Heart right ventricle (tissue), 16 donors: ENCODE results near the gene SCN4B. TPM values are rescaled to one million over a fixed set of nuclear protein-coding genes. Genes with fewer than 3 reads are reported as not detected.
A peak's percentile ranks its signal among the peaks of the same experiment; 100 is the strongest.

ENCODE experiments used
- ATAC-seq, 8 donors: fragments of 200-7000 bp; cut with Tn5 transposase; one replicate each; pipeline ENCODE4 v1.9.1; 2020; ENCODE audit warnings: mild to moderate bottlenecking in 8 of 8, moderate library complexity in 8 of 8, moderate number of reproducible peaks in 1 of 8
- DNase-seq, 2 donors: peaks; one replicate each; pipeline ENCODE4 v3.0.0-alpha.2; 2020
- H3K27ac ChIP-seq, 10 donors: fragments of 200-600 bp; sonication (generic) in 2 of 10; one replicate each; pipeline versions ENCODE4 v1.5.0 to v1.8.0; 2020 to 2022; ENCODE audit warnings: mild to moderate bottlenecking in 3 of 10
- H3K27me3 ChIP-seq, 7 donors: fragments of 200-600 bp; one replicate each; pipeline ENCODE4 v1.8.0; 2021 to 2022; ENCODE audit warnings: mild to moderate bottlenecking in 2 of 7
- H3K36me3 ChIP-seq, 9 donors: fragments of 200-600 bp; sonication (generic) in 1 of 9; one replicate each; pipeline versions ENCODE4 v1.5.0 to v1.8.0; 2020 to 2022; ENCODE audit warnings: mild to moderate bottlenecking in 2 of 9
- H3K4me1 ChIP-seq, 9 donors: fragments of 200-600 bp; sonication (generic) in 1 of 9; one replicate each; pipeline versions ENCODE4 v1.5.0 to v1.8.0; 2020 to 2022; ENCODE audit warnings: mild to moderate bottlenecking in 4 of 9
- H3K4me3 ChIP-seq, 10 donors: fragments of 200-600 bp; sonication (generic) in 2 of 10; one replicate each; pipeline versions ENCODE4 v1.5.0 to v1.8.0; 2020 to 2022; ENCODE audit warnings: mild to moderate bottlenecking in 7 of 10, moderate library complexity in 2 of 10
- H3K9me3 ChIP-seq, 11 donors: fragments of 200-600 bp in 10 of 11; sonication (generic) in 2 of 11; one replicate each; pipeline versions ENCODE4 v1.5.0 to v1.8.0; 2013 to 2022; ENCODE audit warnings: mild to moderate bottlenecking in 2 of 11, control low read depth in 1 of 11, moderate library complexity in 1 of 11
- CTCF ChIP-seq, 9 donors: fragments of 200-600 bp; sonication (generic) in 2 of 9; IDR thresholded peaks; one replicate each; pipeline versions ENCODE4 v1.5.0 to v1.8.0; 2021 to 2022; ENCODE audit warnings: antibody characterized with exemption in 9 of 9, mild to moderate bottlenecking in 5 of 9, moderate library complexity in 1 of 9
- WGBS, 2 donors: extraction: QIAGEN DNeasy Blood & Tissue Kit; methylation state at CpG; one replicate each; pipeline ENCODE4 v1.1.7; 2013; ENCODE audit warnings: inconsistent platforms in 1 of 2; 5-methylcytosine and 5-hydroxymethylcytosine counted together
- intact Hi-C, 10 donors: fragments of 100-400 bp; cut with DNase I; formaldehyde crosslinking; loops; one replicate each; pipeline versions ENCODE4 v1.11.1 to v1.14.2; 2022
- polyA plus RNA-seq, 2 donors: library from polyadenylated mRNA; stranded (reverse); fragments of 200-250 nt; gene quantifications; one replicate each; pipeline ENCODE4 v1.2.3, GENCODE V29; 2013
- total RNA-seq, 10 donors: library from RNA; stranded (reverse); fragmentation: NEBNext Ultra II Directional in 3 of 10; extraction: Animal tissue kit (Norgen Biotek cat#: 25700) in 3 of 10; gene quantifications; one replicate each; pipeline versions ENCODE4 v1.2.1 to v1.2.4, GENCODE V29; 2021 to 2023
- donor health status: Arrhythmogenic right ventricular cardiomyopathy.
- donor health status: ischemic (EF 13 %, LVEDD 7.1; RV severe dilation, severe dysfunction).
- donor health status: healthy with polysubstance abuse.
- donor health status: DM: no; HTN: yes; CAD: no.
- donor health status: DM: no; HTN: no; CAD: no.
- donor health status: ischemic (EF 25% LVEDD 6.9; RV normal size, moderate dysfunction).
- donor health status: ischemic (EF 25% LVEDD 5.7; RV mildly dilated, moderate dysfunction).
- donor health status: healthy.
- donor health status: DM: yes; HTN: yes; CAD: no.
- donor health status: Ischemic cardiomyopathy.
- donor health status: ischemic (EF 35%, LVEDD 5.7; RV mildly dilated, moderate dysfunction).
- donor health status: nonischemic (EF 11% LVEDD 7.7; RV severe dilation, severe dysfunction).
- donor health status: DM: yes; HTN: yes; CAD: no.
- donor health status: PGD.
- donor health status: ischemic (EF 29% LVEDD 5.4; RV normal size, mild dysfunction).
- donor health status: nonischemic (EF 23%, LVEDD 6.1; RV moderate dilation, normal function).

SCN4B gene
- total and polyA plus RNA-seq, 12 donors: 5.4 to 17.5 (median 9.2) TPM

- 85 to 88% methylated on average over 9 of the region's 9 CpGs for WGBS, 2 donors
These were observed 19.7 kb upstream of the SCN4B start for GRCh38 chr11:118172356-118172755.

GRCh38 chr11:118171269-118172062, 18.8 kb upstream of the SCN4B start:
- H3K36me3 ChIP-seq: peaks cover 0 to 6% (median 0%) of the 10 kb centered on the region in 9 donors
- 8% methylated on average over 29 of the region's 29 CpGs for WGBS, 2 donors
- peak; percentile 83 to 96 (median 93) for TF ChIP-seq CTCF (IDR thresholded peaks at IDR 0.05)
- peak overlapping the region in 1 of 10 donors; percentile 36 for H3K27ac ChIP-seq
- peaks cover 10 to 48% (median 28%) of the 10 kb centered on the region in 9 donors for H3K4me1 ChIP-seq
- H3K27me3 ChIP-seq: peaks cover 0 to 3% (median 0%) of the 10 kb centered on the region in 7 donors
- H3K4me3 ChIP-seq: peak overlapping the region in 4 of 10 donors; percentile 15 to 32 (median 24)
- no peaks in the 10 kb centered on the region for H3K9me3 ChIP-seq
- peak; percentile 45 to 80 (median 72) for ATAC-seq
- peak; percentile 72 to 78 for DNase-seq
- intact Hi-C loops: loop anchor here in 7 of 10 donors (1.0 to 2.0 kb wide), 3 partner anchors 25 to 27 kb away; no protein-coding TSS in a partner anchor

More at GRCh38 chr11:118172356-118172755, 19.7 kb upstream of the SCN4B start:
- ATAC-seq (no peak), DNase-seq (no peak)
- no peak for TF ChIP-seq CTCF (IDR thresholded peaks at IDR 0.05)
- Histone ChIP-seq H3K36me3 (peaks cover 0 to 6% (median 0%) of the 10 kb centered on the region in 9 donors), H3K4me1 (peaks cover 10 to 47% (median 28%) of the 10 kb centered on the region in 9 donors), H3K4me3 (no peak overlapping the region), H3K27ac (no peak overlapping the region), H3K27me3 (peaks cover 0 to 3% (median 0%) of the 10 kb centered on the region in 7 donors), H3K9me3 (no peaks in the 10 kb centered on the region)
- intact Hi-C loops: no loop called here

- WGBS, 2 donors: 43 to 49% methylated on average over 8 of the region's 8 CpGs
These were observed 18.3 kb upstream of the SCN4B start for GRCh38 chr11:118170882-118171268.

More at GRCh38 chr11:118170882-118171268, 18.3 kb upstream of the SCN4B start:
- intact Hi-C loops: loop anchor here in 7 of 10 donors (1.0 to 2.0 kb wide), 3 partner anchors 24 to 26 kb away; no protein-coding TSS in a partner anchor
- Histone ChIP-seq H3K4me3 (no peak overlapping the region), H3K27ac (peak overlapping the region in 1 of 10 donors; percentile 21), H3K27me3 (peaks cover 0 to 3% (median 0%) of the 10 kb centered on the region in 7 donors), H3K4me1 (peaks cover 10 to 54% (median 28%) of the 10 kb centered on the region in 9 donors), H3K9me3 (no peaks in the 10 kb centered on the region), H3K36me3 (peaks cover 0 to 6% (median 0%) of the 10 kb centered on the region in 9 donors)
- TF ChIP-seq CTCF (IDR thresholded peaks at IDR 0.05): no peak
- DNase-seq (no peak), ATAC-seq (no peak)
